AG10803 (cell line): ENCODE measurements around the gene FAM83G.

Source experiments
- DNase-seq: peaks from one replicate; pipeline ENCODE4 v3.0.0; 2010; ENCODE audit warnings: low read depth
- H3K4me3 ChIP-seq: 2 replicates; pipeline ENCODE4 v1.5.1; 2011; ENCODE audit warnings: mild to moderate bottlenecking, low read length, control low read depth
- TF ChIP-seq, protein P1 (sequence below): conservative IDR thresholded peaks from 2 replicates; pipeline ENCODE4 v1.5.1; 2011; ENCODE audit warnings: mild to moderate bottlenecking, low read length, control low read depth, inconsistent platforms

Gene FAM83G

DNA sequence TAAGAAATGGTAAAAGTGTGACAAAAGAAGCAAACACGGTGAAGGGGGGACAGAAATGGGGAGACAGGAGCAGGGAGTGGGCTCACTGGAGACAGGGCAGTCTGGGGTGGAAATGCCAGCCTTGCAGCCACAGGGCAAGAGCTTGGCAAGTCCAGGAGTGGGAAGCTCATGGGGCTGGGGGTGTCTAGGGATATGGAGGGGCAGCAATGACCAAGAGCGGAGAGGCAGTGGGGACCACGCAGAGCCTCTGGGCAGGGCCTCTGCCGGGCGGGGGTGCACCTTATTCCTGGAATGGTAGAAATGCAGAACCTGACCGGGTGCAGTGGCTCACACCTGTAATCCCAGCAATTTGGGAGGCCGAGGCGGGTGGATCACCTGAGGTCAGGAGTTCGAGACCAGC is 40.0 kb downstream of the FAM83G start:
- no peak for DNase-seq
- no peak overlapping the region for H3K4me3 ChIP-seq
- TF ChIP-seq, protein P1, sequence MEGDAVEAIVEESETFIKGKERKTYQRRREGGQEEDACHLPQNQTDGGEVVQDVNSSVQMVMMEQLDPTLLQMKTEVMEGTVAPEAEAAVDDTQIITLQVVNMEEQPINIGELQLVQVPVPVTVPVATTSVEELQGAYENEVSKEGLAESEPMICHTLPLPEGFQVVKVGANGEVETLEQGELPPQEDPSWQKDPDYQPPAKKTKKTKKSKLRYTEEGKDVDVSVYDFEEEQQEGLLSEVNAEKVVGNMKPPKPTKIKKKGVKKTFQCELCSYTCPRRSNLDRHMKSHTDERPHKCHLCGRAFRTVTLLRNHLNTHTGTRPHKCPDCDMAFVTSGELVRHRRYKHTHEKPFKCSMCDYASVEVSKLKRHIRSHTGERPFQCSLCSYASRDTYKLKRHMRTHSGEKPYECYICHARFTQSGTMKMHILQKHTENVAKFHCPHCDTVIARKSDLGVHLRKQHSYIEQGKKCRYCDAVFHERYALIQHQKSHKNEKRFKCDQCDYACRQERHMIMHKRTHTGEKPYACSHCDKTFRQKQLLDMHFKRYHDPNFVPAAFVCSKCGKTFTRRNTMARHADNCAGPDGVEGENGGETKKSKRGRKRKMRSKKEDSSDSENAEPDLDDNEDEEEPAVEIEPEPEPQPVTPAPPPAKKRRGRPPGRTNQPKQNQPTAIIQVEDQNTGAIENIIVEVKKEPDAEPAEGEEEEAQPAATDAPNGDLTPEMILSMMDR: no peak

DNA sequence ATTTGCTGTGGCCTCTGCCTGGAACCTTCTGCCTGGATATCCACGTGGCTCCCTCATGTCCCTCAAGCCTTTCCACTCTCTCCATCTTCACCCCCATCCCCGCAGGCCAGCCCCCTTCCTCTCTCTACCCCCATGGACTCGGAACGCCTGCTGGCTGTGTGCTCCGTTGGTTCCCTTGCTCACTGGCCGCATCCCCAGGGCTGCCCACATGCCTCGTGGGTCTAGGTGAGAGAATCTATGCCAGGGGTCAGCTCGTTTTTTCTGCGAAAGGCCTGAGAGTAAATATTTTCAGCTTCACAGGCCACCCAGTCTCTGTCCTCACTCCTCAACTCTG is 40.6 kb downstream of the FAM83G start:
- TF ChIP-seq, protein P1: no peak
- no peak for DNase-seq
- no peak overlapping the region for H3K4me3 ChIP-seq

DNA sequence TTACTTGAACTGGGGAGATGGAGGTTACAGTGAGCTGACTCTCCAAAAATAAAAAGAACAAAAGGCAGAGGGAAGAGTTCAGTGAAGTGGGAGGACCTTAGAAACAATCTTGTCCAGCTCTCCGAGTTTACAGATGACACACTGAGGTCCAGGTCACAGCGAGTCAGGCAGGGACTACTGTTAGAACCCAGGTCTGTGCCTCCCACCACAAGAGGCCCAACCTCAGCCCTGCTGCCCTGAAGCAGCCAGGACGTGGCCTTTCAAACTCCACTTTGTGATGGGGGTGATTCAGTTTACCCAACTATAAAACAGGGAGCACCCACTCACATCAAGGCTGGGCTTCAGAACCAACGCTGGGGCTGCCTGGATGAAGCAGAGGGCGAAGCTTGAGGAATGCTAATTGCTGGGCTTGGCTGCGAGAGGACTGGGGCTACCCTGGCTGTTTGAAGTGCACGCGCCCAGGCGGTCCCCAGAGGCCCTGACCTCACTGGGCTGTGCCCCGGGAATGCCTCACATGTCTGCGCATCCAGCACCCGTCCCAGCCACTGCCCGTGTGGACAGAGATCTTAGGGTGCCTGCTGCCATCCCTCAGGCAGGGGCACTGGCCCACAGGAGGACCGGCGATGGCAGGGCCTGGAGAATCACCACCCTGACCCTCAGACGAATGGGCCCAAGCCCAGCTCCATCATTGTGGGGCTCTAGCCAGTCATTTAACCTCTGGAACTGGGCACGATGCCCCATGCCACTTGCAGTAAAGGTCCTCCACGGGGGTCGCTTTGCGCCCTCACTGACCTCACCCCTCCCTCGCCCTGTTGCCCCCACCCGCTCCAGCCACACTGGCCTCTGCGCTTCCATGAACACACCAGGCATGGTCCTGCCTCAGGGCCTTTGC is 41.2 kb downstream of the FAM83G start:
- DNase-seq: peak; percentile 8
- no peak overlapping the region for H3K4me3 ChIP-seq
- TF ChIP-seq, protein P1: no peak

DNA sequence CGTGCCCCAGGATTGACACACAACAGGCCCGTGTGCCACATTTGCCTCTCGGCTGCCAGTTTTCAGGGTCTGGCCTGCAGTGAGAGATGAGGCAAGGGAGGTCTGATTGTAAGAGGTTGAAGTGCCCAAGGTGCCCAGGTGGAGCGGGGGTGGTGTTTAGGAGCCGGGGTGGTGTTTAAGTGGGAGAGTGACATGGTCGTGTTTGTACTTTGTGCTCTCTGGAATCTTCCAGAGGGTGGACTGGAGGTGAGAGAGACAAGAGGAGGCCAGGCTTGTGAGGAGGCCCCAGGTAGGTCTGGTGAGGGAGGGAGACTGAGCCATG is 42.1 kb downstream of the FAM83G start:
- DNase-seq: no peak
- H3K4me3 ChIP-seq: no peak overlapping the region
- TF ChIP-seq, protein P1: no peak

DNA sequence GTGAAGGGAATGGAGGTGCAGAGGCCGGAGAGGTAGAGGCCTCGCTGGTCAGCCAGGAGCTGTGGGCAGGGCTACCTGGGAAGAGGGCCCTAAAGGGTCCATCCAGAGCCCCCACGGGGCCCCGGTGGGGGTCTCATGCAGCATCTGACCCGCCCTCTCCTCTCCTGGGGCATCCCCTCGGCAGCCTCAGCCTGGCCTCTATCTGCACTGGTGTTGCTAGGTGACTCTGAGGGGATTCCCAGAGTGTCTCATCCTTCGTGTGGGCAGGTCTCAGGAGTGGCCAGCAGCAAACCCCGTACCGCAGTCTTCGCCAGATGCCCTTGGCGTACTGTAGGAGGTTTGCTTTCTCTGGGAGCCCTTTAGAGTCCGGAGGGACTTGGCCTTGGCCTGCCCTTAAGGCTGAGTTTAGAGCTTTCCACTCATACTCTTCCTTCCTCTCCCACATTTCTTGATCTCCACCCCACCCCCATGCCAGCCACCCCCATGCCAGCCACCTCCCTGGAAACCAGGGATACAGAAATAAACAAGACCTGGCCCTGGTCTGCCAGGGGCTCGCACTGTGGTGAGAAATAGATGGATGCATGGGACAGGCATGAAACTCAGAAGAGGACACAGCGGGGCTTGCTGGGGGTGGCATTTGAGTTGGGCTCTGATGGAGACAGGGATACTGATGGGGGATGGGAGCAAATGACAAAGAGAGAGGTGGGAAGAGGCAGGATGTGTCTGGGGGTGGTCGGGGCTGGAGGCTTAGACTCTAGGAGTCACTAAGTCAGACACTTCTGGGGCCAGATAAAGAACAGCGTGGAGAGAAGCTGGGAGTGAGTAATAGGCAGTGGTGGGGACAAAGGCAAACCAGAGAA is 42.7 kb downstream of the FAM83G start:
- H3K4me3 ChIP-seq: no peak overlapping the region
- TF ChIP-seq, protein P1: no peak
- peak; percentile 18 for DNase-seq

DNA sequence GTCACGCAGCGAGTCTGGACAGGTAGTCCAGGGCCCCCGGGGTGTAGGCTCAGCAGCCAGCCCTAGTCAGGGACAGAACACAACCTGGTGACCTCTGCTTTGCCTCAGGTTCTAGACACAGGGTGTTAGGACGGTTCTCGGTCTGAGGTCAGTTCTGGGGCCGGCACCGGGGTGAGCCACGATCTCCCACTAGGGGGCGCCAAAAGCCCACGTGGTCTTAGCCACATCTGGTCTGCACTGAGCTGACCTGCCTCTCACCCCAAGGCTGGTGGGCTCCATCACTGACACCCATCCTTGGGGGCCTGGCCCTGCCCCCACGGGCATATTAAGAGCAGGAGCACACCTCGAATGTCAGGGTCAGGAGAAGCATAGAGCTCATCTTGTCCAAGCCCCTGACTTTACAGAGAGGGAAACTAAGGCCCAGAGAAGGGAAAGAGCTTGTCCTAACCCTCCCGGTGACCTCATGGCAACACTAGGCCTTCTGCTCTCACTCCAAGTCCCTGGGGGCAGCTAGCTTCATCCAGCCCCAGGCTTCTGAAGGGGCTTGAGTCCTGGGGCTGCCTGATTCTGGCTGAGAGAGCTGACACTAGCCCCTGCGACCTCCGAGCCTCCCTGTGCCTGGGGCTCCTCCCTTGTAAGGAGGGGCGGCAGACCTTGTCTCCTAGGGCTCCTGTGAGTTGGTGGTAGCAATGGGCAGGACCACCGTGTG is 43.6 kb downstream of the FAM83G start:
- TF ChIP-seq, protein P1: peak; percentile 81
- peak; percentile 57 for DNase-seq
- no peak overlapping the region for H3K4me3 ChIP-seq
